ENCODE results near the gene PCDHGA8.

DNA sequence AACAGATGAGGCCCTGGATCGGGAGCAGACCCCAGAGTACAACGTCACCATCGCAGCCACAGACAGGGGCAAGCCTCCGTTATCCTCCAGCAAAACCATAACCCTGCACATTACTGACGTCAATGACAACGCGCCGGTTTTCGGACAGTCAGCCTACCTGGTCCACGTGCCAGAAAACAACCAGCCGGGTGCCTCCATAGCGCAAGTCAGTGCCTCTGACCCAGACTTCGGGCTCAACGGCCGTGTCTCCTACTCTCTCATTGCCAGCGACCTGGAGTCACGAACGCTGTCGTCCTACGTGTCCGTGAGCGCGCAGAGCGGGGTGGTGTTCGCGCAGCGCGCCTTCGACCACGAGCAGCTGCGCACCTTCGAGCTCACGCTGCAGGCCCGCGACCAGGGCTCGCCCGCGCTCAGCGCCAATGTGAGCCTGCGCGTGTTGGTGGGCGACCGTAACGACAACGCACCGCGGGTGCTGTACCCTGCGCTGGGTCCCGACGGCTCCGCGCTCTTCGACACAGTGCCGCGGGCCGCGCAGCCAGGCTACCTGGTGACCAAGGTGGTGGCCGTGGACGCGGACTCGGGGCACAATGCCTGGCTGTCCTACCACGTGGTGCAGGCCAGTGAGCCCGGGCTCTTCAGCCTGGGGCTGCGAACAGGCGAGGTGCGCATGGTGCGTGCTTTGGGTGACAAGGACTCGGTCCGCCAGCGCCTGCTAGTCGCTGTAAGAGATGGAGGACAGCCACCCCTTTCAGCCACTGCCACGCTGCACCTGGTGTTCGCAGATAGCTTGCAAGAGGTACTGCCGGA, 26.8 kb downstream of the PCDHGA8 start:
- TF ChIP-seq, protein P1, sequence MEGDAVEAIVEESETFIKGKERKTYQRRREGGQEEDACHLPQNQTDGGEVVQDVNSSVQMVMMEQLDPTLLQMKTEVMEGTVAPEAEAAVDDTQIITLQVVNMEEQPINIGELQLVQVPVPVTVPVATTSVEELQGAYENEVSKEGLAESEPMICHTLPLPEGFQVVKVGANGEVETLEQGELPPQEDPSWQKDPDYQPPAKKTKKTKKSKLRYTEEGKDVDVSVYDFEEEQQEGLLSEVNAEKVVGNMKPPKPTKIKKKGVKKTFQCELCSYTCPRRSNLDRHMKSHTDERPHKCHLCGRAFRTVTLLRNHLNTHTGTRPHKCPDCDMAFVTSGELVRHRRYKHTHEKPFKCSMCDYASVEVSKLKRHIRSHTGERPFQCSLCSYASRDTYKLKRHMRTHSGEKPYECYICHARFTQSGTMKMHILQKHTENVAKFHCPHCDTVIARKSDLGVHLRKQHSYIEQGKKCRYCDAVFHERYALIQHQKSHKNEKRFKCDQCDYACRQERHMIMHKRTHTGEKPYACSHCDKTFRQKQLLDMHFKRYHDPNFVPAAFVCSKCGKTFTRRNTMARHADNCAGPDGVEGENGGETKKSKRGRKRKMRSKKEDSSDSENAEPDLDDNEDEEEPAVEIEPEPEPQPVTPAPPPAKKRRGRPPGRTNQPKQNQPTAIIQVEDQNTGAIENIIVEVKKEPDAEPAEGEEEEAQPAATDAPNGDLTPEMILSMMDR (IDR thresholded peaks at IDR 0.05; ENCODE audit: low read length) = no peak
- TF ChIP-seq EZH2 (IDR thresholded peaks at IDR 0.05; ENCODE audit: borderline replicate concordance, low read length) = no peak

All from OCI-LY1 (cell line).